ENCODE results near the gene POU2F2.

Gene POU2F2

DNA sequence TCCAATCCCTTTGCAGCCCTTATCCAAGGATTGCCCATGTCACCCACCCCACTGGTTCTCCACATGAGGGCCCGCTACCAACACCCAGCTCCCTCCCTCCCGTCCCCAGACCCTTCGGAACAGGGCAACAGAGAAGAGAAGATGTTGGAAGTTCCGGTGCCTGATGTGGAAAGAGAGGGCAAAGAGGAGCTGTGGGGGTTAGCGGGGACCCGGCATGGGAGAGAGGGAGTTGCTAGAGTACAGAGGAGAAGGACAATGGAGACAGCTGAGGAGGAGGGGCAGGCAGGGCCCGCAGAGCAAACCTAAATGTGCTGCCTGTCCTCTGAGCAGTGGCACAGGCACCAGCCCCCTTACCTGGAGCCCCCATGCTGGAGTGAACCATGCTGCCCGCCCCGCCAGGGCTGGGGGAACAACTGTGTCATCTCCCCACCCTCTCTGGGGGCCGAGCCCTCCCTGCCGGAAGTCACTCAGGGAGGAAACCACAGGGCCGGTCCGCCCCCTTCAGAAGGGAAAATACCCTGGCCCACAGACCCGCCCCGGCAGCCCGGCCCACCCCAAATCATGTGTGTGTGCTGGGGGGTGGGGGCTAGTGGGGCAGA lies at the start of gene POU2F2:
POU2F2 (minus strand) TSS at position 417 of the 599 bp plus-strand sequence; CDS start at position 382, 35 bp downstream.
- peak; percentile 61 for DNase-seq (ENCODE audit: low spot score)

DNA sequence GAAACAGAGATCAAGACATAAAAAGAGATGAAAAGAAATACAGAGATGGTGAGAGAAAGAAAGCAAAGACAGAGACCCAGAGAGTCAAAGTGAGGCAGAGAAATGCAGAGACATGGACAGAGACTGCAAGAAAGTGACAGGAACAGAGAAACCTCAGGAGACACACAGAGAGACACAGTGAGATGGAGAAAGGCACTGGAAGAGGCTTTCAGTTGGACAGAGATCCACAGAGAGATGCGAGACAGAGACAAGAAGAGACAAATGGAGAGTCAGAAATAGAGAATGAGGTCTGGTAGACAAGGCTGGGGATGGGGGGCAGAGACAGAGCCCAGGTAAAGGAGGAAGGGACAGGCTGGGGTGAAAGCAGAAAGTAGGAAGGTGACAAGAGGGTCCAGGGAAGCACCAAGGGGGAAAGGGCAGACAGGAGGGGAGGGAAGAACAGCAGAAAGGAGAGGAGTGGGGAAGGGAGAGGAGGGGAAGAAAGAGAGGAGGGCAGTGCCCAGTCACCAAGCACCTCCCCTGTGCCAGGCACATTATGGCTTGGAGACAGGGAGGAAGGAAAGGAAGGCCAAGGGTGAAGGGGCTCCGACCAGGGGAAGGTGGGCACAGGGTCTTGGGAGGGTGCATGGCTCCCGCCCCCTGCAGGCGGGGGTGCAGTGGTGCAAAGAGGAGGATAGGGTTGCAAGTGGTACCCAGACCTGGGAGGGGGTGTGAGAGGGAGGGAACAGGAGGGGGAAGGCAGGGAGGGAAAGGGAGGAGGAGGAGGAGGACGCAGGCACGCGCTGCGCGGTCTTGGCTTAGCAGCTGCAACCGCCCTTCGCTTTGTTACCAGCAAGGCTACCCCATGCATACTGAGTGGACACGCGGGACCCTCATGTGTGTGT lies 46.8 kb upstream of the POU2F2 start:
- DNase-seq (ENCODE audit: low spot score) = peak; percentile 33

DNA sequence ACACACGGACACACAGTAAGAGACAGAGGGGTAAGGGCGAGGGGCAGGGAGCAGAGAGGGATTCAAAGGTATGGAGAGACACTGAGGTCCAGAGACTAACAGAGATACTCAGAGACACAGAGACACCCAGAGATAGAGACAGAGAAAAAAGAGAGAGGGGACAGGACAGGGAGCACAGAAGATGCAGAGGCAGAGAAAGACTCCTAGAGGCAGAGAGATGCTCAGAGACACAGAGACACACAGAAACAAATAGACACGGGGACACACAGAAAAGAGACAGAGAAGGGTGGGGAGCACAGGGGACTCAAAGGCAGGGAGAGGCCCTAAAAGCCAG lies 45.4 kb upstream of the POU2F2 start:
- no peak for DNase-seq (ENCODE audit: low spot score)

DNA sequence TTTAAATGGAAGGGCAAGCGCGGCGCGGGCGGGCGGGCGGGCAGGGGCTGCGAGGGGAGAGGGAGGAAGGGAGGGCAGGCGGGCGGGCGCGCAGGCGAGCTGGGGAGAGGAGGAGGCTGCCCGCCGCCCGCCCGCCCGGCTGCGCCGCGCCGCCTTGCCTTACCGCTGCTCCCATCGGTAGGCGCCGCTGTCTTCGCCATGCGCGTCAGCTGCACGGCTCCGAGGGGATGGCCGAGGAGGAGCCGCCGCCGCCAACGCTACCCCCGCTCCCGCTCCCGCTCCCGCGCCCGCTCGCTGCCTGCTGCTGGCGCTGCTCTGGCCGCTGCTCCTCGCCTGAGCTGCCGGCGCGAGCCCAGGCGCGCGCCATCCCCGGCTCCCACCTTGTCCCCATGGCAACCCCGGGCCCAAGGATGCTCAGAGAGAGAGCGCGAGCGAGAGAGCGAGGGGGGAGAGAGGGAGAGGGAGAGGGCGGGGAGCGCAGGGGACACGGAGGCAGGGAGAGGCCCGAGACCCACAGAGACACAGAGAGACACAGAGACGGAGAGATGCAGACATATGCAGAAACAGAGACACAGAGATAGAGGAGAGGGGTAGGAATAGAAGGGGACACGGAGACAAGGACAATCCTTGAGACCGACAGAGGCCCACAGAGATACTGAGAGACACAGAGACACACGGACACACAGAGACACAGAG lies 44.9 kb upstream of the POU2F2 start:
- peak; percentile 91 for DNase-seq (ENCODE audit: low spot score)

DNA sequence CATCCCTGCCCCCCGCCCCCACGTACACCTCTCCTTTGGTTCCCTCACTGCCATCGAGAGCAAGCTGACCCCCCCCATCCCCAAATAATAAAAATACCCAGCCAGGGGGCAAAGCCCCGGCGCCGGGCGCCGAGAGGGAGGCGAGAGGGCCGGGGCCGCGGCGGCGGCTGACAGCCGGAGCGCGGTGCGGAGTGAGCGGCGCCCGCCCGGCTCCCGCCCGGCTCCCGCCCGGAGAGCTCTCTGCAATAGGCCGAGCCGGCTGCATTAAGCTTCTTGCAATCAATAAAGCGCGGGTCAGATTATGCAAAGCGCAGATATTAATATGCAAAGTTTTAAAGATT lies 44.4 kb upstream of the POU2F2 start:
- peak; percentile 69 for DNase-seq (ENCODE audit: low spot score)

DNA sequence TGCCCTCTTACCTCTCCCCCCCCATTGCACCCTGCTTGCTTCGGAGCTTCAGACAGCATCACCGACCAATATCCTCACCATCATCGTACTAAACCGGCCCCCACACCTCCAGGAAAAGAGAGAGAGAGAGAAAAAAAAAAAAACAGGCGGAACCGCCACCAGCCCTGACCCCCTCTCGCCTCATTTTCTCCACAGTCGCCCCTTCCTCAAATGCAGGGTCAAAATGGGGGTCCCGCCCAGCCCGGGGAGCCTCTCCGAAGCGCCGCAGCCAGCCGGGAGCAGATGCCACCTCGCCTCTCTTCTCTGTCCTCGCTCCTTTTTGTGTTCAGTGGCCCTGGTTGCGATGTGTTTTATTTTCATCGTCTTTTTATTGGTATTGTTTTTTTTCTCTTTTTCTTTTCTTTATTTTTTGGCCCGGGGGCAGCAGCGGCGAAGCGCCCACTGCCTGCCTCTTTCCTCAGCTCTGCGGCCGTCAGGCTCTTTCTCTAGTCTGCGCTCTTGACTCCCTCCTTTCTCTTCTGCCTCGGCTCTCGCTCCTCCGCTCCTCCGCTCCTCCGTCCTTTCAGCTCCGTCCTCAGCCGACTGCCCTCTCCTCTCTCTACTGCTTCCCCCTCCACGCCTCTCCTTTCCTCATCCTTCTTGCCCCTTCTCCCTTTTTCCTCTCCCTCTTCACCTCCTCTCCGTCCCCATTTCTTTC lies 43.9 kb upstream of the POU2F2 start:
- DNase-seq (ENCODE audit: low spot score) = peak; percentile 58

DNA sequence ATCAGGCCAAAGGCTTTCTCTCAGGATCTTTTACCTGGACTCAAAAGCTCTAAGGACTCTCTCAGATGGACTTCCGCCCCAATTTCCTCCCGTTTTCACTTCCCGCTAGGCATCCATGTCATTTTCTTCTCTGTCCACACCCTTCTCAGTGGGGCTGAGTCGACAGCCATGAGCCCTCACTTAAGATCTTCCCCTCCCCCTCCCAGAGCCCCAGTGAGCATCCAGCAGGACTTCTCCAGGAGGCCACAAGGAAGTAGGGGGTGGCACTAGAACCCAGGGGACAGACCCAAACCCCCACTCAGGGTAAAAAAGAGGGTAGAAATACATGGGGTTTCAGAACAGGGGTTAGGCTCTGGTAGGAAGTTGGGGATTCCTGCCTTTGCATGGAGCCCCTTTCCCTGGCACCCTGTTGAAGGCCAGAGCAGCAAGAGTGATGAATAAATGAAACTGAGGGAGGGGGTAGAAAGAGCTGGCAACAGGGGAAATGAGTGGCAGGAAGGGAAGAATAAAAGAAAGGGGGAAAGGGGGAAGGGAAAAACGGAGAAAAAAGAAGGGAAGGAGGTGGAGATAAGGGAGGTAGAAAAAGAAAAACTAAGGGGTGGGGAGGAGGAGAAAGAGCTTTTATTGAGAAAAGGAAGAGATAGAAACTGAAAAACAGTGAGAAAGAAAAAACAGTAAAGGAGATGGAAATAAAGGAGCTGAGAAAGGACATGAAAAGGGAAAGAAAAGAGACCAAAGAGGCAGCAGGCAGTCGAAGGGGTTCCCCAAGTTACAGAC lies 42.9 kb upstream of the POU2F2 start:
- no peak for DNase-seq (ENCODE audit: low spot score)

DNA sequence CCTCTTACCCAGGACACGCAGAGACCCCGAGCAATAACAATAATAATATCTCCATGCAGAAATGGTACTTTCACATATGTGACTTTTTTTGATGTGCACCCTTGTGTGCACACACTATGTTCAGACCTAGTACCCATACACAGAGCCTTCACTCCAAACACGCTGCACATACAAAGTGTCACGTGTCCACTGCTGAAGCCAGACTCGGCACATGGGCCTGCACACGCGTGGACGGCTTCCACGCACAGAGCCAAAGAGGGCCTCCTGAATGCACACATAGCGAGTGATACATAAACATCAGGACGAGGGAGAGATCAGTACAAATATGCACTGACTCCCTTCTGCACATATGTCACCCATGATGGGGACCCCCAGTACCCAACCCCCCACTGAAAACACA lies 41.9 kb upstream of the POU2F2 start:
- no peak for DNase-seq (ENCODE audit: low spot score)

DNA sequence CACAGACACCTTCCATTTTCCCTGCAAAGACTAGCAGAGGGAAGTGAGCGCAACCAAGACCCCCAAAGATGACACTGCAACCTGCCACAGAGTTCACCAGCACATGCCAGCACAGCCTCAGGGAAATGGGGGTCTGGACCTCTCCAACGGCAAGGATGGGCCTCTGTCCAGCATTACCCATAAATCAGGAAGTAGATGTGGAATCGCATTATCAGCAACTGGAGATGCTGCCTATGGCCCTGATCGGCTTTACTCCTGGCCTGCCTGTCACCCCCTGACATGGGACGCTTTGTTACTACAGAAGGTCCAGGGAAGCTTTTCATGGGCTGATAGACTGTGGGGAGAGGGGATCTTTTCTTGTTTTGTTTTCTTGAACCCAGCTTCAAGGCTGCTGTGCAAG lies 41.4 kb upstream of the POU2F2 start:
- DNase-seq (ENCODE audit: low spot score) = no peak

DNA sequence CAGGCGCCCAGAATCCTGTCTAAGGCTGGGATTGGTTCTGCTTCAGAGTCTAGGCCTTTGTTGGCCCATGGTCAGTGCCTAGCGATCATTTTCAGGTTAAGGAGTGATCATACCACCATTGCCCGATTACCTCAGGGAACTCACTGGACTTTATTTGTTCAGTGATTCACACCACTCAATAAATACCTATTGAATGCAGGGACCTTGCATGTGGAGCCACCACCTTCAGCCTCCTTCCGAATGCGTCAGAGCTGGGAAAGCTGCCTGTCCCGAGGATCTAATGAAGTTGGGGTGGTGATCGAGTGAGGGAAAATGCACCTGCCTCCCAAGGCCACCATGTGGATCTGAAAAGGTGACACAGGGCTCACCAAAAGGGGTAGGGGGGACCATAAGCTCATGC lies 40.0 kb upstream of the POU2F2 start:
- DNase-seq (ENCODE audit: low spot score) = no peak

DNA sequence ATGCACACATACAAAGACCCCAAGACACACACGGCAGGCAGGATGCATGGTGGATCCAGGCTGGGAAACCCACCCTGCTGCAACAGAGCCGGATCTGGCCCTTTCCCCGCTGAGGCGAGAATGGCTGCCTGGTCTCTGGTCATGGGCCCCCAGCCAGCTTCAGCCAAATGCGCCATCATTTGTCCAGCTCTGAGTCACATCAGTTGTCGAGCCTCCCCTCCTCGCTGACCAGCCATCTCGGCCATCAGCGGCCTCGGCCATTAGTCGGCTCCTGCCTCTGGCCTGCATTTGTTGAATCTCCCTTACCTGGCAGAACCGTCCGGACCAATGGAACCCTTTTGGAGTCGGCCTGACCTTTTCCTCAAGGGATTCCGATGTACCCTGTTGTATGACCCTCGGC lies 38.5 kb upstream of the POU2F2 start:
- no peak for DNase-seq (ENCODE audit: low spot score)

DNA sequence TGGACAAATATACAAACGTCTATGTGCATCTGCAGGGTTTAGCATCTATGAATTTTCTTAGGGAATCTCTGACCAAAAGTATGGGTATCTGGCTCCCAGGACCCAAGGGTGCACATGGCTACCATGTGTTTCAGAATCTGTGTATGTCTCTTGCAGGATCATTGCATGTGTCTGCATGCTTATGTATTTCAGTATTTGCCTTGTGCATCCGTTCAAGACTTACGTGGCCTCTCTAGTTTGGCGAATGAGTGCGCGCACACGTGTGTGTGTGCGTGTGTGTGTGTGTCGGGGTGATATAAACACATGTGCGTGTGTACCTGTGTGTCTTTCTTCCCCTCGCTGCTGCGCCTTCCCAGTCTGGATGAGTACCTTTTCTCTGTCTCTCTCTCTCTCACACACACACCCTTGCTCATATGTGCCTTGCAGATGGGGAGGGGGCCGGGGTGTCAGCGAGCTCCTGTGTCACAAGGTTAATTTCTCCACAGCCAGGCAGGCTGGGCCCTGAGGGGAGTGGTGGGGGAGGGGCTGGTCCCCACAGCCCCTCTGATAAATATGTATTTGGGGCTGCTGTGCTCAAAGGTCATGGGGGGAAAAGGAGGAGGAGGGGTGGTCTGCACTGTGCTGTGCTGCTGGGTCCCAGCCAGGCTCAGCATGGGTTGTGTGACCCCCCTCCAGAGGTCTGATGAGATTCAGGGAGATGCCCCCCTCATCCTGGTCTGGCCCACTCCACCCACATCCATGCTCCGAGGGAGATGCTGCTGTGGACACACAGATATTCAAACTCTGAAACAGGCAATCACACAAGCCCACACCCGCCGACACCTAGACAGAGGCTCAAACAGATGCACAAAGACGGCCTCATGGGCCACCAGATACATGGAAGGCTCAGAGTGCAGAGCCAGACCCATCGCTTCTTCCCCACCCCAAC lies 37.5 kb upstream of the POU2F2 start:
- no peak for DNase-seq (ENCODE audit: low spot score)

DNA sequence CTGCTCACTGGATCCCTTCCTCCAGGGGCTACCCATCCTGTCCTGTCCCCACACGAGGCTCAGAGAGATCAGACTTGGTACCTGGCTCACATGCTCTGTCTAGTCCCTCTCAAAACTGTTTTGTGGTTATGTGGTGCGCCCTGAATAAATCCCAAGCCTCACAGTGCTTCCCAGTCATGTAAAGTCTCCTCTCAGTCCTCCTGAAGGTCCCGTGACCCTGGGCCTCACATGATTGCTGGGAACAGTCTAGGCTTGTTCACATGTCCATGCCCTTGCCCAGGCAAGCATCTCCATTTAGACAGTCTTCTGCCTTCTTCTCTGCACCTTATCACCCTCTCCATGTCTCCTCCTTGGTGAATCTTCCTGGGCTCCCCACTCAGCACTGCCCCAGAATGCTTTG lies 36.0 kb upstream of the POU2F2 start:
- no peak for DNase-seq (ENCODE audit: low spot score)

DNA sequence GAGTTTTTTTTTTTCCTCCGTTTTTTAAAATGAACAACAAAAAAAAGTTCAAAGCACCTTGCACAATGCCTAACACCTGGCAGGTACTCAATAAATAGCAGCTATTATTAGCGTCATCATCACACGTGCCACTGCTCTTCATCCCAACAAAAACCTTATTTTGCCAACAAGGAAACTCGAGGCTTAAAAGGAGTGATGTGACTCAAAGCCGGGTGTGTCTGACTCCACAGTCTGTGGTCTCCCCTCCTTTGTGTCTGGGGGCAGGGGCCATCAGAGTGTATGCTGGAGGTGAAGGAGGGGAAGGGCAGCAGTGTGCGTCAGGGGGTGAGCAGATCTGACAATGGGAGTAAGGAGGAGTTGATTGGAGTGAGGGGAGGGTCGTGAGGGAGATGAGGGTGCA lies 34.1 kb upstream of the POU2F2 start:
- DNase-seq (ENCODE audit: low spot score) = no peak

DNA sequence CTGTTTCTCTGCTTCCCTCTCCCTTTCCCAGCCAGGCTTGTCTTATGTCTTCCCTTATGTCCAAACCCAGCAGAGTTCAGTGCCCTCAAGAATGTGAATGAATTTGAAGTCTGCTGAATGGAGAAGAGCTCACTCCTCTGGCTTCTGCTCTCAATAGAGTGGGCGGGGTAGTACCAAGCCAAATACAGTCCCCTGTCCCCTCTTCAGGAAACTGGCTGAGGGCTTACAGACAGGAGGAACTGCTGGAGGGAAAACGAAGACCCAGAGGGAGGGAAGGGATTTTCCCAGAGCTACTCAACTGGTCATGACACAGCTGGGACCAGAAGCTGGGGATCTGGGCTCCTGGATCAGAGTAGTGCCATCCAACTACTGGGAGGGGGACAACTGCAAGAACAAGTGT lies 32.9 kb upstream of the POU2F2 start:
- no peak for DNase-seq (ENCODE audit: low spot score)

DNA sequence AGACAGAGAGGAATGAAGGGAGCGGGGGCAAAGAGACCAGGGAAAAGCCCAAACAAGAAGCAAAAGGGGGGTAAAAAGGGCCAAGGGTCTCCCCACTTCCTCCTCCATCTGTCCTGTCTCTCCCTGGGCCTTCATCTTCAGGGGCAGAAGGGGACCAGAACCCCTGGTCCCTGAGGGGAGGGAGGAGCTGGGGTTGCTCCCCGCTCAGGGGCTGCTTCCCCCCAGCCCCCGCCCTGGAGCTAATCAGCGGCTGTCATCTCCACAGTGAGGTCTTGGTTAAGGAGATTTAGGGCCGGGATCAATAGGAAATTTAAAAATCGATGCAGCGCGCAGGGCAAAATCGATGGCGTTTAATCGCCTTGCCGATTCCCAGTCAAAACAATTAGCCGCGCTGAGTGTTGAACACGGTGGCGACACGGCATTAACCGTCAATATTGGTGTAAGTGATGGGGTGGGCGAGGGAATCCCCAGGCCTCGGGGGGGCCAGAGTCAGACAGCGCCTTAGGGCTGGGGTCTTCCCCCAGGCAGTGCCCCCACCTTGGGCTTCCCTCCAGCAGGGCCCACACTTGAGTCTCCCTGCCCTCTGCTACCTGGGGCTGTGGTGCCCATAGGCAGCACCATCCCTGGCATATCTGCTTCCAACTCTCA lies 29.5 kb upstream of the POU2F2 start:
- no peak for DNase-seq (ENCODE audit: low spot score)

DNA sequence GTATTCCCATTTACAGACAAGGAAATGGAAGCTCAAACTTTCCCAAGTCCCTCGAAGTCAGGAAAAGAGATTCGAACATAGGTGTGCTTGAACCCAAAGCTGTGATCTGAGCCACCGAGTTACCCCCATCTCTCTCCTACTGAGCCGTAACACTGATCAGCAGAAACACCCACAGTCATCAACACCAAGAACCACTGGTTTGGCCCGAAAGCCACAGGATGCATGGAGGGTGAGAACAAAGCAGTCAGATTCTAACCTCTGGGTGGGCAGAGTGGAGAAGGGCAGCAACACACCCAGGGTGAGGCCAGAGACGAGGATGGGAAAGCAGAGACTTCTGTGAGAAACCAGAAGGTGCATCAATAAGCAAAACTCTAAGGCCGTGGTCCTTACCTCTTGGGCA lies 27.7 kb upstream of the POU2F2 start:
- DNase-seq (ENCODE audit: low spot score) = no peak

DNA sequence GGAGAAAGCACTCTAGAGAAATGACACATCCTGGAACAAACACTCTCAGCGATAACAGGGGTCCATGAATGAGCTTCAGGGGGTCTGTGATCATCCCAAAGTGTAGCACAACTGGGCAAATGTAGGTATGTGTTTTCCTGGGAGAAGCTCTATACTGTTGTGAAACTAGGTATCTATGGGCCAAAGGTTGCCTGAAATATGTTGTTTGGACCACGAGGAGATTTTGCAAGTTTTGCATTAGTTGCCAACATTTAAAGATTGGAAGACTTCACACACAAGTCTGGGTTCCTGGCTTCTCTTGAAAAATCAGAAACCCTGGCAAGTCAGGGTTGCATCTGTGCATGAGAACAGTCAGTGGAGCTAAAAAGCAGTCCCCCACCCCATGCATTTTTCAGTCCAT lies 26.7 kb upstream of the POU2F2 start:
- no peak for DNase-seq (ENCODE audit: low spot score)

DNA sequence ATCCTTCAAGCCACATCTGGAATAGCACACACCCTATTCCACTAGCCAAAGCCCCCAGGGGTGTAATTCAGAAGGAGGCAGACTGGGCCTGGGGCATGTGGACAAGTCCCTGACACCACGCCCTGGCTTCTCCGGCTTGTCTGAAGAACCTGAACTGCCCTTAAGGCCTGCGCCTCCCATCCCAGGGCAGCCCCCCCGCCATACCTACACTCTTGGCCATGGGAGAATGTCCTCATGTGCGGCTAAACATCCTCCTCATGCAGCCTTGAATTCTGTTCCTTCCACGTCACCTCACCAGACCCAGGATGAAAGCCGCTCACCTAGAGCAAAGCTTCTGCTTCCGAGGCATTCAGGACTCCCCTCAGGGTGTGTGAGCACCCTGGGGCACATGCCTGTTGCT lies 24.3 kb upstream of the POU2F2 start:
- no peak for DNase-seq (ENCODE audit: low spot score)

DNA sequence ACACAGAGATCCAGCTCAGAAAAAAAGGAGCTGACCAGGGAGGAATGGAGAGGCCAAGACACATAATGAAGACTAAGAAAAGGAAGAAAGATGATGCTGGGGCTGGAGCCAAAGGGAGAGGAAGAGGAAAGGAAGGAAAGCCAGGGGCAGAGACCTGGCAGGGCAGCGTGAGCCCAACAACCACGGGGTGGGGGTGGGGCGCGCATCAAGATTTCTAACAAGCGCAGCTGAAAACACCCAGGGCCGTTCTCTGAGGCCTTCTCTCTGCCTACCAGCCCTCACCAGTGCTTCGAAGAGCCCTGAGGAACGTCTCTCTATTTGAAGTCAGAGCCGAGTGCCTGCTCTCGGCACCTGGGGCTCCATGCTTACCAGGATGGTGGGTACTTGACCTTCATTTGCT lies 23.6 kb upstream of the POU2F2 start:
- no peak for DNase-seq (ENCODE audit: low spot score)

All from GM03348 (cell line).